Ishikawa (cell line): ENCODE data around the gene AAR2.

Experiments
- CEBPB ChIP-seq: IDR thresholded peaks from 2 replicates; pipeline ENCODE4 v1.6.1; 2012
- CREB1 ChIP-seq: IDR thresholded peaks from 2 replicates; pipeline ENCODE4 v1.6.1; 2012; ENCODE audit warnings: low read depth
- EGR1 ChIP-seq: IDR thresholded peaks from 2 replicates; pipeline ENCODE4 v1.6.1; 2012
- EP300 ChIP-seq: IDR thresholded peaks from 2 replicates; pipeline ENCODE4 v1.6.1; 2012; ENCODE audit warnings: borderline replicate concordance
- FOXM1 ChIP-seq: IDR thresholded peaks from 2 replicates; pipeline ENCODE4 v1.6.1; 2012; ENCODE audit warnings: low read depth, borderline replicate concordance
- MAX ChIP-seq: IDR thresholded peaks from 2 replicates; pipeline ENCODE4 v1.6.1; 2012
- NFIC ChIP-seq: IDR thresholded peaks from 2 replicates; pipeline ENCODE4 v1.6.1; 2012
- RAD21 ChIP-seq: IDR thresholded peaks from 2 replicates; pipeline ENCODE4 v1.6.1; 2012; ENCODE audit warnings: low read depth
- REST ChIP-seq: IDR thresholded peaks from 2 replicates; pipeline ENCODE4 v1.6.1; 2012; ENCODE audit warnings: low read depth, mild to moderate bottlenecking
- TAF1 ChIP-seq: IDR thresholded peaks from 2 replicates; pipeline ENCODE4 v1.6.1; 2012; ENCODE audit warnings: low read depth, mild to moderate bottlenecking
- TCF12 ChIP-seq: IDR thresholded peaks from 2 replicates; pipeline ENCODE4 v1.6.1; 2012; ENCODE audit warnings: low read depth
- TEAD4 ChIP-seq: IDR thresholded peaks from 2 replicates; pipeline ENCODE4 v1.6.1; 2012
- USF1 ChIP-seq: IDR thresholded peaks from 2 replicates; pipeline ENCODE4 v1.6.1; 2012
- YY1 ChIP-seq: IDR thresholded peaks from 2 replicates; pipeline ENCODE4 v1.6.1; 2012; ENCODE audit warnings: low read depth
- ZBTB7A ChIP-seq: IDR thresholded peaks from 2 replicates; pipeline ENCODE4 v1.6.1; 2012; ENCODE audit warnings: low read depth

Gene AAR2

GRCh38 chr20:36271639-36272546 is 35.6 kb downstream of the AAR2 start:
- TF ChIP-seq FOXM1 (no peak), CREB1 (no peak), CEBPB (no peak), YY1 (no peak), TEAD4 (no peak), USF1 (no peak), EGR1 (no peak), ZBTB7A (no peak), MAX (no peak), NFIC (no peak), TCF12 (no peak), REST (no peak), RAD21 (no peak), EP300 (no peak), TAF1 (no peak)

- TF ChIP-seq TCF12: no peak
- TF ChIP-seq RAD21: no peak
- no peak for TF ChIP-seq MAX
- TF ChIP-seq EP300: no peak
- no peak for TF ChIP-seq USF1
- no peak for TF ChIP-seq EGR1
- TF ChIP-seq REST: no peak
- no peak for TF ChIP-seq FOXM1
- no peak for TF ChIP-seq YY1
- TF ChIP-seq CREB1: no peak
- no peak for TF ChIP-seq NFIC
- no peak for TF ChIP-seq TAF1
- TF ChIP-seq ZBTB7A: no peak
- TF ChIP-seq TEAD4: no peak
- no peak for TF ChIP-seq CEBPB
Measured at GRCh38 chr20:36272547-36273220, 36.4 kb downstream of the AAR2 start.

GRCh38 chr20:36273414-36274180 is 37.3 kb downstream of the AAR2 start:
- TF ChIP-seq RAD21 (peak; percentile 60), CREB1 (no peak)

- TF ChIP-seq CREB1 (no peak), CEBPB (no peak), TCF12 (no peak), REST (no peak), MAX (no peak), EP300 (no peak), RAD21 (no peak), ZBTB7A (no peak), FOXM1 (no peak), EGR1 (no peak), NFIC (no peak), YY1 (no peak), TAF1 (no peak), TEAD4 (no peak), USF1 (no peak)
Measured at GRCh38 chr20:36274181-36274841, 38.0 kb downstream of the AAR2 start.
